HG02840 (cell line): Measurements from ENCODE around the gene EIF2B2.
"Not testable (repeated sequence)": the region's sequence is repeated elsewhere in the genome, so short reads cannot be mapped to it uniquely, and the experiment has no call there.

Experiments
- ATAC-seq: cut with Tn5 transposase; IDR thresholded peaks from one replicate; pipeline ENCODE4 v1.9.1; 2021; ENCODE audit warnings: mild to moderate bottlenecking, moderate library complexity, moderate number of reproducible peaks; ENCODE audit not compliant: unreplicated experiment, low FRiP score

Gene EIF2B2

GRCh38 chr14:74985806-74986205, 16.9 kb upstream of the EIF2B2 start:
- no peak for ATAC-seq

- no peak for ATAC-seq
These were observed 14.6 kb upstream of the EIF2B2 start for GRCh38 chr14:74988131-74988530.

- no peak for ATAC-seq
These were observed 13.7 kb upstream of the EIF2B2 start for GRCh38 chr14:74988993-74989392.

GRCh38 chr14:74994182-74994581, 8.5 kb upstream of the EIF2B2 start:
- not testable (repeated sequence) for ATAC-seq

GRCh38 chr14:74995781-74996180, 6.9 kb upstream of the EIF2B2 start:
- ATAC-seq: not testable (repeated sequence)

GRCh38 chr14:75001261-75001660, 1.5 kb upstream of the EIF2B2 start:
- no peak for ATAC-seq

- no peak for ATAC-seq
These were observed 822 bp upstream of the EIF2B2 start for GRCh38 chr14:75001899-75002298.

GRCh38 chr14:75003250-75004027, 718 bp downstream of the EIF2B2 start:
- no peak for ATAC-seq

- ATAC-seq: no peak
These were observed 2.6 kb downstream of the EIF2B2 start for GRCh38 chr14:75005357-75005756.

- ATAC-seq: no peak
These were observed 6.5 kb downstream of the EIF2B2 start for GRCh38 chr14:75009176-75009575.

- no peak for ATAC-seq
These were observed 7.9 kb downstream of the EIF2B2 start for GRCh38 chr14:75010472-75011093.

GRCh38 chr14:75011356-75011994, 8.8 kb downstream of the EIF2B2 start:
- no peak for ATAC-seq

- ATAC-seq: no peak
These were observed 10.6 kb downstream of the EIF2B2 start for GRCh38 chr14:75013290-75013689.

- no peak for ATAC-seq
These were observed 12.8 kb downstream of the EIF2B2 start for GRCh38 chr14:75015496-75015895.

- no peak for ATAC-seq
These were observed 14.1 kb downstream of the EIF2B2 start for GRCh38 chr14:75016815-75017214.

- ATAC-seq: no peak
These were observed 16.0 kb downstream of the EIF2B2 start for GRCh38 chr14:75018694-75019093.

GRCh38 chr14:75022655-75023054, 19.9 kb downstream of the EIF2B2 start:
- no peak for ATAC-seq

GRCh38 chr14:75023108-75023507, 20.4 kb downstream of the EIF2B2 start:
- no peak for ATAC-seq

- no peak for ATAC-seq
These were observed 22.4 kb downstream of the EIF2B2 start for GRCh38 chr14:75025082-75025481.

- ATAC-seq: no peak
These were observed 23.2 kb downstream of the EIF2B2 start for GRCh38 chr14:75025876-75026275.

- no peak for ATAC-seq
These were observed 27.4 kb downstream of the EIF2B2 start for GRCh38 chr14:75030147-75030546.

GRCh38 chr14:75032939-75033338, 30.2 kb downstream of the EIF2B2 start:
- no peak for ATAC-seq
